Measurements from ENCODE around the gene AOAH. TPM values are rescaled to one million over a fixed set of nuclear protein-coding genes. Genes with fewer than 3 reads are reported as not detected.

AOAH gene
- total and polyA plus RNA-seq, 11 donors: 0.65 to 42.0 (median 1.8) TPM

GRCh38 chr7:36763132-36763816 is 39.0 kb upstream of the AOAH start:
- H3K9me3 ChIP-seq: no peaks in the 10 kb centered on the region
- no peak overlapping the region for H3K4me3 ChIP-seq
- H3K36me3 ChIP-seq: no peaks in the 10 kb centered on the region
- intact Hi-C loops (cut with DNase I): no loop called here
- no peaks in the 10 kb centered on the region for H3K27me3 ChIP-seq
- 87 to 94% (median 90%) methylated on average over 10 of the region's 10 CpGs for WGBS, 4 donors
- TF ChIP-seq POLR2A (IDR thresholded peaks at IDR 0.05) (no peak), CTCF (IDR thresholded peaks at IDR 0.05) (no peak)
- DNase-seq (no peak), ATAC-seq (no peak)
- H3K27ac ChIP-seq: no peak overlapping the region
- no peaks in the 10 kb centered on the region for H3K4me1 ChIP-seq

GRCh38 chr7:36762394-36762793 is 38.1 kb upstream of the AOAH start:
- no peaks in the 10 kb centered on the region for H3K4me1 ChIP-seq
- no peaks in the 10 kb centered on the region for H3K9me3 ChIP-seq
- no peaks in the 10 kb centered on the region for H3K27me3 ChIP-seq
- H3K36me3 ChIP-seq: no peaks in the 10 kb centered on the region
- TF ChIP-seq CTCF (IDR thresholded peaks at IDR 0.05): no peak
- TF ChIP-seq POLR2A (IDR thresholded peaks at IDR 0.05): no peak
- no peak overlapping the region for H3K27ac ChIP-seq
- 79 to 91% (median 89%) methylated on average over 2 of the region's 2 CpGs for WGBS, 4 donors
- intact Hi-C loops (cut with DNase I): no loop called here
- ATAC-seq (no peak), DNase-seq (no peak)
- no peak overlapping the region for H3K4me3 ChIP-seq

- intact Hi-C loops (cut with DNase I): no loop called here
- TF ChIP-seq POLR2A (IDR thresholded peaks at IDR 0.05) (no peak), CTCF (IDR thresholded peaks at IDR 0.05) (no peak)
- H3K9me3 ChIP-seq: no peaks in the 10 kb centered on the region
- H3K27me3 ChIP-seq: no peaks in the 10 kb centered on the region
- WGBS, 4 donors: 90 to 100% (median 94%) methylated on average over 2 of the region's 2 CpGs
- H3K27ac ChIP-seq: no peak overlapping the region
- no peak for ATAC-seq
- no peak for DNase-seq
- H3K4me1 ChIP-seq: no peaks in the 10 kb centered on the region
- no peaks in the 10 kb centered on the region for H3K36me3 ChIP-seq
- H3K4me3 ChIP-seq: no peak overlapping the region
Measured at GRCh38 chr7:36761835-36762234, 37.5 kb upstream of the AOAH start.

GRCh38 chr7:36760856-36761762 is 36.8 kb upstream of the AOAH start:
- Histone ChIP-seq H3K27me3 (no peaks in the 10 kb centered on the region), H3K4me3 (no peak overlapping the region), H3K36me3 (no peaks in the 10 kb centered on the region), H3K9me3 (no peaks in the 10 kb centered on the region), H3K27ac (no peak overlapping the region), H3K4me1 (no peaks in the 10 kb centered on the region)
- intact Hi-C loops (cut with DNase I): no loop called here
- 75 to 84% (median 79%) methylated on average over 7 of the region's 7 CpGs for WGBS, 4 donors
- no peak for TF ChIP-seq CTCF (IDR thresholded peaks at IDR 0.05)
- TF ChIP-seq POLR2A (IDR thresholded peaks at IDR 0.05): no peak
- no peak for ATAC-seq
- no peak for DNase-seq

Data from heart left ventricle (tissue), 16 donors.